Trophoblast cell (in vitro differentiated cells and primary cell): ENCODE data around the gene FAM3A.

ENCODE experiments used
- DNase-seq, 2 donors: peaks; one replicate each; pipeline ENCODE4 v3.0.0-alpha.2; 2016
- H2AFZ ChIP-seq: 2 replicates; pipeline ENCODE4 v1.6.1; 2013; ENCODE audit warnings: low read length, moderate library complexity, mild to moderate bottlenecking; ENCODE audit not compliant: insufficient read depth, poor library complexity
- H2AK5ac ChIP-seq: 2 replicates; pipeline ENCODE4 v1.6.1; 2013; ENCODE audit warnings: mild to moderate bottlenecking, low read length
- H2BK120ac ChIP-seq: 2 replicates; pipeline ENCODE4 v1.6.1; 2013; ENCODE audit warnings: low read length, mild to moderate bottlenecking, moderate library complexity; ENCODE audit not compliant: insufficient read depth, poor library complexity
- H2BK12ac ChIP-seq: 2 replicates; pipeline ENCODE4 v1.6.1; 2013; ENCODE audit warnings: mild to moderate bottlenecking, low read length, moderate library complexity
- H2BK5ac ChIP-seq: 2 replicates; pipeline ENCODE4 v1.6.1; 2013; ENCODE audit warnings: low read length, low read depth, moderate library complexity, mild to moderate bottlenecking; ENCODE audit not compliant: poor library complexity
- H3K14ac ChIP-seq: 2 replicates; pipeline ENCODE4 v1.6.1; 2013; ENCODE audit warnings: mild to moderate bottlenecking, low read length
- H3K18ac ChIP-seq: 2 replicates; pipeline ENCODE4 v1.6.1; 2013; ENCODE audit warnings: mild to moderate bottlenecking, low read length
- H3K23ac ChIP-seq: 2 replicates; pipeline ENCODE4 v1.6.1; 2013; ENCODE audit warnings: low read length
- H3K27ac ChIP-seq: 2 replicates; pipeline ENCODE4 v1.5.1; 2013; ENCODE audit warnings: low read depth, mild to moderate bottlenecking, inconsistent platforms, low read length, moderate library complexity
- H3K27me3 ChIP-seq: 2 replicates; pipeline ENCODE4 v1.6.1; 2013; ENCODE audit warnings: inconsistent platforms, mild to moderate bottlenecking, low read length, moderate library complexity; ENCODE audit not compliant: insufficient read depth
- H3K36me3 ChIP-seq, 2 experiments: 1 replicate in 1 of 2; 2 replicates in 1 of 2; pipeline ENCODE4 v1.6.1; 2013; ENCODE audit warnings: low read length in 2 of 2, mild to moderate bottlenecking in 2 of 2, moderate library complexity in 1 of 2; ENCODE audit not compliant: insufficient read depth in 2 of 2, control insufficient read depth in 1 of 2
- H3K4ac ChIP-seq: 2 replicates; pipeline ENCODE4 v1.6.1; 2013; ENCODE audit warnings: low read depth, mild to moderate bottlenecking, low read length, moderate library complexity
- H3K4me1 ChIP-seq, 2 experiments: 1 replicate in 1 of 2; 2 replicates in 1 of 2; pipeline ENCODE4 v1.6.1; 2013; ENCODE audit warnings: low read length in 2 of 2, mild to moderate bottlenecking in 2 of 2, moderate library complexity in 1 of 2; ENCODE audit not compliant: insufficient read depth in 2 of 2, control insufficient read depth in 1 of 2
- H3K4me2 ChIP-seq: 2 replicates; pipeline ENCODE4 v1.6.1; 2013; ENCODE audit warnings: inconsistent platforms, mild to moderate bottlenecking, low read length, moderate library complexity
- H3K4me3 ChIP-seq: 2 replicates; pipeline ENCODE4 v1.5.1; 2013; ENCODE audit warnings: mild to moderate bottlenecking, low read depth, low read length, inconsistent platforms
- H3K79me1 ChIP-seq: one replicate; pipeline ENCODE4 v1.6.1; 2013; ENCODE audit warnings: low read length
- H3K79me2 ChIP-seq: 2 replicates; pipeline ENCODE4 v1.6.1; 2013; ENCODE audit warnings: low read length, mild to moderate bottlenecking; ENCODE audit not compliant: control insufficient read depth, insufficient read depth, poor library complexity
- H3K9ac ChIP-seq: 2 replicates; pipeline ENCODE4 v1.6.1; 2013; ENCODE audit warnings: mild to moderate bottlenecking, low read length
- H3K9me3 ChIP-seq: 2 replicates; pipeline ENCODE4 v1.6.1; 2013; ENCODE audit warnings: low read depth, mild to moderate bottlenecking, control low read depth, inconsistent platforms, low read length; ENCODE audit not compliant: insufficient read depth
- H4K12ac ChIP-seq: 2 replicates; pipeline ENCODE4 v1.6.1; 2013; ENCODE audit warnings: low read depth, mild to moderate bottlenecking, low read length, moderate library complexity
- H4K8ac ChIP-seq: 2 replicates; pipeline ENCODE4 v1.6.1; 2013; ENCODE audit warnings: low read depth, mild to moderate bottlenecking, low read length, moderate library complexity
- H4K91ac ChIP-seq: one replicate; pipeline ENCODE4 v1.6.1; 2013; ENCODE audit warnings: low read depth, mild to moderate bottlenecking, low read length, moderate library complexity
- WGBS: extraction: QIAGEN DNeasy Blood & Tissue Kit; methylation state at CpG from one replicate; pipeline ENCODE4 v1.1.7; 2013; ENCODE audit warnings: missing lambda C conversion rate; ENCODE audit not compliant: insufficient read length, insufficient coverage; ENCODE audit errors: extremely low coverage; 5-methylcytosine and 5-hydroxymethylcytosine counted together

Gene FAM3A

GRCh38 chrX:154526901-154527675, 11.1 kb upstream of the FAM3A start:
- Histone ChIP-seq H2AFZ (peak overlapping the region; percentile 56), H3K4me2 (peak overlapping the region; percentile 53), H3K27ac (peak overlapping the region; percentile 71), H3K79me1 (peaks cover 21% of the 10 kb centered on the region), H4K91ac (peak overlapping the region; percentile 82), H3K18ac (peak overlapping the region; percentile 67), H3K4ac (peak overlapping the region; percentile 12), H3K79me2 (no peaks in the 10 kb centered on the region), H2BK12ac (peak overlapping the region; percentile 59), H2AK5ac (no peak overlapping the region), H3K36me3 (peaks cover 6 to 10% of the 10 kb centered on the region in 2 experiments), H3K4me1 (peaks cover 18 to 22% of the 10 kb centered on the region in 2 experiments), H2BK5ac (peak overlapping the region; percentile 54), H3K27me3 (no peaks in the 10 kb centered on the region), H3K23ac (no peak overlapping the region), H3K9me3 (no peaks in the 10 kb centered on the region), H4K12ac (peak overlapping the region; percentile 93), H3K14ac (peak overlapping the region; percentile 35), H3K4me3 (no peak overlapping the region), H3K9ac (peak overlapping the region; percentile 70), H4K8ac (peak overlapping the region; percentile 74), H2BK120ac (peak overlapping the region; percentile 76)
- WGBS, result no CpG with 5 or more reads among the region's 15 CpGs
- DNase-seq, result peak; percentile 33 to 69

- no CpG with 5 or more reads among the region's 14 CpGs for WGBS
- peaks cover 3 to 5% of the 10 kb centered on the region in 2 experiments for H3K36me3 ChIP-seq
These were observed 9.8 kb upstream of the FAM3A start for GRCh38 chrX:154525606-154526490.

GRCh38 chrX:154519389-154519788, 3.4 kb upstream of the FAM3A start:
- Histone ChIP-seq H4K12ac (no peak overlapping the region), H3K14ac (no peak overlapping the region), H4K8ac (no peak overlapping the region), H2AFZ (no peak overlapping the region), H3K9ac (no peak overlapping the region), H3K18ac (no peak overlapping the region), H3K23ac (no peak overlapping the region), H3K79me1 (peaks cover 14% of the 10 kb centered on the region), H3K36me3 (no peaks in the 10 kb centered on the region), H3K4me3 (no peak overlapping the region), H4K91ac (no peak overlapping the region), H3K27ac (no peak overlapping the region), H3K9me3 (no peaks in the 10 kb centered on the region), H2BK5ac (no peak overlapping the region), H3K4ac (no peak overlapping the region), H2BK12ac (no peak overlapping the region), H2BK120ac (no peak overlapping the region), H2AK5ac (no peak overlapping the region), H3K27me3 (no peaks in the 10 kb centered on the region), H3K79me2 (peaks cover 5% of the 10 kb centered on the region), H3K4me1 (peaks cover 7 to 12% of the 10 kb centered on the region in 2 experiments), H3K4me2 (no peak overlapping the region)
- no peak for DNase-seq
- no CpG with 5 or more reads among the region's 8 CpGs for WGBS

More at GRCh38 chrX:154525606-154526490, 9.8 kb upstream of the FAM3A start:
- Histone ChIP-seq H3K79me1 (peaks cover 15% of the 10 kb centered on the region), H3K4me3 (no peak overlapping the region), H3K23ac (no peak overlapping the region), H2BK12ac (peak overlapping the region; percentile 20), H4K12ac (no peak overlapping the region), H2AFZ (no peak overlapping the region), H4K8ac (peak overlapping the region; percentile 9), H3K4ac (no peak overlapping the region), H2BK120ac (peak overlapping the region; percentile 24), H4K91ac (peak overlapping the region; percentile 18), H2BK5ac (peak overlapping the region; percentile 38), H3K9me3 (no peaks in the 10 kb centered on the region), H3K79me2 (no peaks in the 10 kb centered on the region), H3K4me1 (peaks cover 12 to 15% of the 10 kb centered on the region in 2 experiments), H3K9ac (no peak overlapping the region), H3K4me2 (peak overlapping the region; percentile 23), H3K18ac (no peak overlapping the region), H2AK5ac (no peak overlapping the region), H3K27me3 (no peaks in the 10 kb centered on the region), H3K27ac (peak overlapping the region; percentile 52), H3K14ac (no peak overlapping the region)
- peak; percentile 57 to 88 for DNase-seq

GRCh38 chrX:154517101-154517781, 1.2 kb upstream of the FAM3A start:
- Histone ChIP-seq H2BK120ac (peak overlapping the region; percentile 83), H4K91ac (peak overlapping the region; percentile 85), H3K36me3 (no peaks in the 10 kb centered on the region), H3K27me3 (no peaks in the 10 kb centered on the region), H2AK5ac (peak overlapping the region; percentile 47), H3K4me3 (no peak overlapping the region), H3K27ac (peak overlapping the region; percentile 95), H2BK5ac (peak overlapping the region; percentile 61), H2AFZ (peak overlapping the region; percentile 9), H4K8ac (peak overlapping the region; percentile 95), H3K4ac (peak overlapping the region; percentile 21), H3K18ac (peak overlapping the region; percentile 90), H3K23ac (no peak overlapping the region), H3K79me1 (peaks cover 14% of the 10 kb centered on the region), H4K12ac (no peak overlapping the region), H3K14ac (peak overlapping the region; percentile 93), H3K79me2 (peaks cover 5% of the 10 kb centered on the region), H2BK12ac (peak overlapping the region; percentile 79), H3K9me3 (no peaks in the 10 kb centered on the region), H3K9ac (no peak overlapping the region), H3K4me1 (peaks cover 7 to 12% of the 10 kb centered on the region in 2 experiments), H3K4me2 (peak overlapping the region; percentile 65)
- no CpG with 5 or more reads among the region's 25 CpGs for WGBS
- DNase-seq, result no peak
